Activated CD4-positive, alpha-beta T cell treated with anti-CD3 and anti-CD28 coated beads for 24 hours (primary cell): ENCODE results near the gene MCM7.

Experiments
- DNase-seq, 2 donors: peaks; one replicate each; pipeline ENCODE4 v3.0.0-alpha.2; 2020; ENCODE audit warnings: low read depth in 2 of 2

The MCM7 gene

DNA sequence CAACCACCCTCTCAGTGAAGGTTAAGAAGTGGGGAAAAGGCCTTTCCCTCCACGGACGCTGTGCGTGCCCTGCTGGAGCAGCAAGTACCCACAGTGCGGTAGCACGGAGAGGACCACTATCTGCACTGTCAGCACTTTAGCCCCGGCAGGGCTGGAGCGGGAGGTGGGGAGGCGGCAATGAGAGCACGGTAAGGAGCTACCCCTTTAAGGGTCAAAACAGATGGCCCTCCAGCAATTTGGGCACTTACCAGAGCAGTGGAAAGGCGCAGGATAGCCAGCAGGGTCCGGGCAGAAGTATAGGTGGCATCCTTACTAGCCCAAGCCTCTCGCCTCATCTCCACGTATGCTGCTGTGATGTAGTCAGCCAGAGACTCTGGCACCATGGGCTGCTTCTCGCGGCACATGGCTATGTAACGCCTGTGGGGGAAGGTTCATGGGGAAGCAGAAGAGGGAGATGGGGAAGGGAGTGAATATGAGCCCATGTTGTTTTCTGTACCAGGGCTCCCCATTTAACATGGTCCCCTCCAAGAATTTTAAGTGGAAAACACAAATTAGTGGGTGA is 7.2 kb downstream of the MCM7 start:
- DNase-seq = no peak

DNA sequence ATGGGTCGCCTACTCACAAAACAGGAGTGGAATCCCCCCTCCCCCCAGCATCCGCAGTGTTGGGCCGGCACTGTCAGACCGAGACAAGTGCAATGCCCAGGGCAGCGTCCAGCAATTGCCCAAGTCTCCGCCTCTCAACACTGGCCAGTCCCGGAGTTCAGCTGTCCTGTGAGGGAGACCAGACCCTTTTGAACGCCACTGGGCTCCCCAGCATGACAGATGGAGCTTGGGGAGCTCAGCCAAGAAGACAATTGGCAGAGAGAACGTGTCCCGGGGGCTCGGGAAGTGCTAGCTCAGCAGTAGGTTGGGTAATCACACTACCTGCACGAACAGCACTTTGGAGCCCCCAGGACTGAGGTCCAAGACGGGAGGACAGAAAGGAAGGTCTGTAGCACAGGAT is 7.7 kb downstream of the MCM7 start:
- no peak for DNase-seq

DNA sequence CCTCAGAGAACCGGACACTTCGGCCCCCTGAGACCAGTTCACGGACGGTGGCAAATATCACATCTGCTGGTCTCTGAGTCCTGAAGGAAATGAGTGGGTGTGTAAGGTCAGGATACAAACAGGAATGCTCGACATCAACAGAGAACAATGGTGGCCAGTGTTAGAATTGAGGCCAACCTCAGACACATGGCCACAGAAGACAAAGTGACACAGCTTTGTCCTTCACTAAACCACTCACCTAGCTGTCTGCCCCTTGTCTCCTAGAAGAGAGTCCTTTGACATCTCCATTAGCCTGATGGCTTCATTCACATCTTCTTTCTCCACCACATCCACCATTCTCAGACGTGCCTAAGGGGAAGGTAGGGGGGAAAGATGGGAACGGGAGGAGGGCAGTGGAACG is 8.1 kb downstream of the MCM7 start:
- DNase-seq = no peak

DNA sequence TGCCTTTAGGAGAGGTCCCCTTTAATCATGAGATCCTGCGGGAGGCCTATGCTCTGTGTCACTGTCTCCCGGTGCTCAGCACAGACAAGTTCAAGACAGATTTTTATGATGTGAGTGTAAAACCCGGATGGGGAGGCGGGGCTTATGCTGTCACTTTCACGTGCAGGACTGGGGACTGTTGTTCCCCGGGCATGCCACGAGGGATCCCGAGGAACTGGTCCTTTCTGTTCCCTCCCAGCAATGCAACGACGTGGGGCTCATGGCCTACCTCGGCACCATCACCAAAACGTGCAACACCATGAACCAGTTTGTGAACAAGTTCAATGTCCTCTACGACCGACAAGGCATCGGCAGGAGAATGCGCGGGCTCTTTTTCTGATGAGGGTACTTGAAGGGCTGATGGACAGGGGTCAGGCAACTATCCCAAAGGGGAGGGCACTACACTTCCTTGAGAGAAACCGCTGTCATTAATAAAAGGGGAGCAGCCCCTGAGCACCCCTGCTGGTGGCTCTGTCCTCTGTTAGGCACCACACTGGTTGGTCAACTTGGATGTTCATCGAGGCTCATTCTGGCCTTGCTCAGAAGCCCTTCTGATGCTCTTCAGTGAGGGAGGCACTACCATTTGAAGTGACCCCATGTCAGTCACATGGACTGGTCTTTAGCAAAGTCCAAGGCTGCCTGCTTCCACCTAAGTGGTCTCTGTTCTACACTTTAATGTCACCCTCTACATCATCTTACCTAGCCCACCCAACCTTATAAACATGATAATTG is 9.6 kb downstream of the MCM7 start:
- DNase-seq = no peak

DNA sequence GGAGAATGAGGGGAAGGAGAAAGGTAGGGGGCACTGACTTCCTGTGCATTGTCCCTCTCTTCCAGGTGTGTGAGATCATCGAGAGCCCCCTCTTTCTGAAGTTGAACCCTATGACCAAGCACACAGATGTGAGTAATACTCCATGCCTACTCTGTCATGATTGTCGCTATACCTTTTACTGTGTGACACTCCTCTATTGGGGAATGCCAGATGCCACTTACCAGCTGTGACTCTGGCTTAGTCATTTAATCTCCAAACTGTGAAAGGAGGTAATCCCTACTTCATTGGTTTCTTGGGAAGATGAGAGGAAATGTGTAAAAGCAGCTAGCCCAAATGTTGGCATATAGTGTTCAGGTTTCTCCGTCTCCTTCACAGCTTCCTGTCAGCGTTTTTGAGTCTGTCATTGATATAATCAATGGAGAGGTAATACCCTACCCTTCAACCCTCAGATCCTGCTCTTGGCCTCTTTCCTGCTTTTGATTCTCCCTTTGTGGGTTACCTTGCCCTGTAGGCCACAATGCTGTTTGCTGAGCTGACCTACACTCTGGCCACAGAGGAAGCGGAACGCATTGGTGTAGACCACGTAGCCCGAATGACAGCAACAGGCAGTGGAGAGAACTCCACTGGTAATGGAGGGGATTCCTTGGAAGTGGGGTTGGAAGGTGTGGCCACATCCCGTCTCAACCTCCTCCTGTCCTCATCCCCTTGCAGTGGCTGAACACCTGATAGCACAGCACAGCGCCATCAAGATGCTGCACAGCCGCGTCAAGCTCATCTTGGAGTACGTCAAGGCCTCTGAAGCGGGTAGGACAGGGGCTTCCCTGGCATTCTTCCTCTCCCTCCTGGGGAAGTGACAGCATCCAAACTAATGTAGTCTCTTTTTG is 10.4 kb downstream of the MCM7 start:
- DNase-seq = no peak

DNA sequence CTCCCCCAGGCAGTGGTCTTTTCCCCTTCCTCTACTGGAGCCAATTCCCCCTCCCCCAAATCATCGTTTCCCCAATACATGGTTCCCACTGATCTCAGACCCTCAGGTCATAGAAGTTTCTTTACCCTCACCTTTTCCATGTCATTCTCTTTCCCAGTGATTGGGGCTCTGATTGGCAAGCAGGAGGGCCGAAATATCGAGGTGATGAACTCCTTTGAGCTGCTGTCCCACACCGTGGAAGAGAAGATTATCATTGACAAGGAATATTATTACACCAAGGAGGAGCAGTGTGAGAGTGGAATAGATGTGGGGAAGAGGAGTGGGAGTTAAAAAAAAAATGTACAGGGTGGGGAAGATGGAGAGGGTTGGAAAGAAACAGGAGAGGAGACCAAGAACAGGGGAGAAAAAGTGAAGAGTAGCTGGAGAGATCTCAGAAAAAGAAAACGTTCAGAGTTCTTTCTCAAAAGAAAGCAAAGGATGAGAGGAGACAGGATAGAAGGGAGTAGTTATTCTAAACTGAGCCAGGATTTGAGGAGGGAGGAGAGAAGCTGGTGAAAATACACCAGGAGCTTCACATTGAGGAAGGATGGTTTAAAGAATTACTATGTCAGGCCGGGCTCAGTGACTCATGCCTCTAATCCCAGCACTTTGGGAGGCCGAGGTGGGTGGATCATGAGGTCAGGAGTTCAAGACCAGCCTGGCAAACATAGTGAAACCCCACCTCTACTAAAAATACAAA is 11.6 kb downstream of the MCM7 start:
- no peak for DNase-seq

DNA sequence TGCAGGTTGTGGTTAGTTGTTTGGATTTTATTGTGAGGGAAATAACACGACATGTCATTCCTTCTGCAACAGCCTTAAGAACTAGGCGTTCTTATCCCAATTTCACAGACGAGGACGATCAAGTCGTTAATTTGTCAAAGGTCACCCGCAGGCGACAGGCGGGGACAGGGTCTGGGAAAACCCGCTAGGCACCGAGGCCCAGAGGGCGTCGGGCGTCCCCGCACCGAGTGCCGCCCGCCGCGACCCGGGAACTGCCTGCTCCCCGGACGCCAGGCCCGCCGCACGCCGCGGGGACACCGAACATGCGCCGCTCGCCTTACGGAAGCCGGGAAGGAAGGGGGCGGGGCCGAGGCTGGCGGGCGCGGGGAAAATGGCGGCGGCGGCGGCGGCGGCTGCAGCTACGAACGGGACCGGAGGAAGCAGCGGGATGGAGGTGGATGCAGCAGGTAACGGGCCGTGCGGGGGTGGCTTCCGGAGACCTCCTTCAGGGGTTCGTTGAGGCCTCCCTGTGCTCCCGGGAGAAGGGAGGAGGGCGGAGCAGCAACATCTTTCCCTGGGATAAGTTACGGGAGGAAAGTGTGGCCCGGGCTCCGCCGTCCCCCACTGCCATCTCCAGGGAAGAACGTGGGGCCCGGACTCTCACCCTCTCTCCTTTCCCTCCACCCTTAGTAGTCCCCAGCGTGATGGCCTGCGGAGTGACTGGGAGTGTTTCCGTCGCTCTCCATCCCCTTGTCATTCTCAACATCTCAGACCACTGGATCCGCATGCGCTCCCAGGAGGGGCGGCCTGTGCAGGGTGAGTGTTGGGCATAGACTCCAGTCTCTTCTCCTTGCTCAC is 12.4 kb downstream of the MCM7 start, which contains the start of gene COPS6:
Gene COPS6, plus strand, starts transcription at position 349 of the 837 bp plus-strand sequence. Its CDS starts 22 bp downstream, at position 371.
- DNase-seq = peak; percentile 84 to 86

DNA sequence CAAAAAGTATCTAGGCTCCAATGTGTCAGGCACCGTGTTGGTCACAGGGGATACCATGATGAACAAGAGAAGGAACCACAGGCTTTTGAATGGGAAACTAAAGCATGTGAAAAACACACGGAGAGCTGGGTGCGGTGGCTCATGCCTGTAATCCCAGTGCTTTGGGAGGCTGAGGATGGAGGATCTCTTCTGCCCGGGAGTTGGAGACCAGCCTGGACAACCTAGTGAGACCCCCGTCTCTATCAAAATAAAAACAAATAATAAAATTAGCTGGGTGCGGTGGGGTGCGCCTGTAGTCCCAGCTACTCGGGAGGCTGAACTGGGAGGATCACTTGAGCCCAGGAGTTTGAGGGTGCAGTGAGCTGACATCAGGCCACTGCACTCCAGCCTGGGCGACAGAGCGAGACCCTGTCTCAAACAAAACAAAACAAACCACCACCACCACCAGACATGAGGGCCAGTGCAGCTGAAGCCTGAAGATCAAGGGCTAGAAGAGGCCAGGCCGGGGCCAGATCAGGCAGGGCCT is 13.0 kb downstream of the MCM7 start:
- DNase-seq = no peak

DNA sequence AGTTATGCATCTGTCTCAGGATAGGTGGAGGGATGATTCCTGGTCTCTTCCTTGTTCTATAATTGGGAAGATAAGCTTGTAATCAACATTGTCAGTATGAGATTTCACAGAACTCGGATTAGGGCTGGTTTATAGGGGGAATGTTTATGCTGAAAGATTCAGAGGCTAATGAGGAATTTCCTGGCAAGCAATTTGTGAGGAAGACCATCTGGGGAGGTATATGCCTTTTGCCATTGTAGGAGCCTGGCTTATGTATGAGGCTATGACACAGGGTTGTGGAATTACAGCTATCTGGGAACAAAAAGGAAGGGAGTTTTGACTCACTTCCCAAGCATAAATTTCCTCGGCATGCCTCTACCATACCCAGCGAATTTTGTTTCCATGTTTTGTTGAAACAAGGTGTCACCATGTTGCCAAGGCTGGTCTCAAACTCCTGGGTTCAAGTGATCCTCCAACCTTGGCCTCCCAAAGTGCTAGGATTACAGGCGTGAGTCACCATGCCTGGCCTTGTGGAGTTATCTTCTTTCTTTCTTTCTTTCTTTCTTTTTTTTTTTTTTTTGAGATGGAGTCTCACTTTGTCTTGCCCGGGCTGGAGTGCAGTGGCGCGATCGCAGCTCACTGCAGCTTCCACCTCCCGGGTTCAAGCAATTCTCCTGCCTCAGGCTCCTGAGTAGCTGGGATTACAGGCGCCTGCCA is 14.0 kb downstream of the MCM7 start:
- DNase-seq = no peak

DNA sequence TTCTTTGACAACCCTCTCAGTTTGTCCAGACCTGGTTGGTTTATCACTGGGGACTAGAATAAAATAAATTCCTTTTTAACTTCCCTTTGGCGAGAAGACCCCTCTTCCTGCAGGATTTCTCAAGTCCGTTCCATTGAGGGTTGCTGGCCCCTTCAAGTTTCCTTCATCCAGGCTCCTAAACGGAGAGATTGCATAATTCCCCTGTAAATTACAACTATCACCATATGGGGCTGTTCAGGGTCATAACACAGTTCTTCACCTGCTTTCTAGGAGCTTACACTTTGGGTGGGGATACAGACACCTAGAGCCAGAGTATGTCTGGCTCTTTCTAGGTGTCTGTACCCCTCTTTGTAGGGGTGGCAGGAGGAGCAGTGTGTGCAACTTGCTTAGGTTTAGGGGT is 15.7 kb downstream of the MCM7 start:
- DNase-seq = no peak

DNA sequence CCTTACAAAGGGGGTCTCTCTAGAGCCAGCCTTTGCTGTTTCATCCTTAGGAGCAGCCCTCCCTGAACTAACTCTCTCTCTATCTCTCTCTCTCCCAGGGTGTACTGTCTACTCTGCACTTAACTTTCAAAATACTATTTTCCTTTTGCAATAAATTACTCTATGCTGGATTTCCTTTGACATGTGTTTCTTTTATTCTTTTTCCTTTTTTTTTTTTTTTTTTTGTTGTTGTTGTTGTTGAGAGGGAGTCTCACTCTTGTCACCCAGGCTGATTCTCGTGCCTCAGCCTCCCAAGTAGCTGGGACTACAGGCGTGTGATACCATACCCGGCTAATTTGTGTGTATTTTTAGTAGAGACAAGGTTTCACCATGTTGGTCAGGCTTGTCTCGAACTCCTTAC is 18.2 kb downstream of the MCM7 start:
- no peak for DNase-seq

DNA sequence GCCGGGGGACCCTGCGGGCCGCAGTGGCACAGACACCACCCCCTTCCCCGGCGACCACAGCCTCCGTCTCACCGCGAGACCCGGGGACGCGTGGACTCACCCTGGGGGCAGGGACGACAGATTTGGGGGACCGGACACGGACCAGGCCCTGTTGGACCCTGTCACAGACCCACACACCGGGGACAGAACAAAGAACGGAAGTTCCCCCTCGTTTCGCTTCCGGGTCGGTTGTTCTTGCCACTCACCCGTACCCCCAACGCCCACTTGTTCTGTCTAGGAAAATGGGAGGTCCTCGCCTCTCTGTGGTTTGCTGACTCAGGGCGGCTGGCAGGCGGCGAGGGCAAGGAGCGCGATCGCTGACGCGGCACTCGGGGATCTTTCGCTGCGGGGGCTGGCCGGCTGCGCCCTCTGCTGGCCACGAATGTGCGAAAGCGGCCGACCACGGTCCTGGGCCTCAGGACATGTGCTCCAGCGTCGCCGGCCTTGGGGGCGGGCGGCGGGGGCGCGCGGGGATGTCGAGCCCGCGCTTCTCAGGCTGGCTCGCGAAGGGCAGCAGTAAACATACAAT is 19.6 kb downstream of the MCM7 start, which contains the start of gene ZNF3:
Gene ZNF3, minus strand, starts transcription at position 189 of the 568 bp plus-strand sequence. CDS start 4,366 bp downstream, outside the sequence.
- peak; percentile 96 to 97 for DNase-seq

DNA sequence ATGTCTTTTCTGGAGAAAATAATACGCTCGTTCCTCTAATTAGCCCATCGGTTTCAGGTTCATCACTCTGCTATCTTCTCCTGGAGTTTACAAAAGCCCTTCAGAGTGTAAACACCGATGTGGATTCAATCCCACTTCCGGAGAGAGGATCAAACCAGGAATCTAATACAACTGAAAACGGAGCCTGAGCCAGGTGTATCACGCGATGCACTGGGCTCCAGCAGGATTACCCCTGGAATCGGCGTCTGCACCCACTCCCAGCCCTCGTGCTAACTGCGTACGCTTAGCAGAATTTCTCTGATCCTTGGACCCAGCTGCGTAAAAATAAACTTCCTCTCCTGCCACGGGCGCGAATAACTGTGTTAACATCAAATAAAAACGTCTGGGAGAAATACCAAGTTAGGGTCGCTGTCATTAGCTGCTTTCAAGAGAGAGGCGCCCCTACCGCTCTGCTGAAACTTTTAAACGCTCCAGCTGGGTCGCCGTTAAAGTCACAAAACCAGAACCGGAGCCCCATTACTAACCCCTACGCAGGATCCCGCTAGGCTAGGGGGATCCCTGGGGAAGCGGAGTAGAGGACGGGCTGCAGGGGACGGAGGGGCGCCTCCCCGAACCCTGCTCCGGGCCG is 20.2 kb downstream of the MCM7 start:
- no peak for DNase-seq

DNA sequence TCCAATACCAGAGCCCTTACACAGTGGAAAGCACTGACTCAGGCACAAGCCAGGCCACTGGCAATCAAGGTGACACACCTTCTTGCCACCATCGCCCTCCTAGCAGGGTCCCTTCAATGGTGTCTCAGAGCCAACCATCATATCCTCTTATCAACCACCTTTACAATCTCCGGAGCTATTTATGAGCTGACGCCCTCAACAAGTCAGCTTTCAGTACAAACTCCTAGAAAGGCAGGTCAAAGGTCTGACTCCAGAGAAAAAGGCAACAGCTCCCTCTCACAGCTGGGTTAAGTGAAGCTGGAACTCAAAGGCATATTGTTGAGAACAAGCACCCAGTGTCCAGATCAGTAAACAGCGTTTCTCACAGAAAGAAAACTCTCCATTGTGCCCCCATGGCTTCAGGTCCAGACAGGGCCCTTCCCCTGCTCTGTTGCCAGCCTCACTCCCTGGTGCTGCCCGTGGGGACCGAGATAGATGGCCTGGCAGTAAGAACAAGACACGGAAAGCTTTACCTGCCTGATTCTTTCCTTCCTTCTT is 22.1 kb downstream of the MCM7 start:
- no peak for DNase-seq

DNA sequence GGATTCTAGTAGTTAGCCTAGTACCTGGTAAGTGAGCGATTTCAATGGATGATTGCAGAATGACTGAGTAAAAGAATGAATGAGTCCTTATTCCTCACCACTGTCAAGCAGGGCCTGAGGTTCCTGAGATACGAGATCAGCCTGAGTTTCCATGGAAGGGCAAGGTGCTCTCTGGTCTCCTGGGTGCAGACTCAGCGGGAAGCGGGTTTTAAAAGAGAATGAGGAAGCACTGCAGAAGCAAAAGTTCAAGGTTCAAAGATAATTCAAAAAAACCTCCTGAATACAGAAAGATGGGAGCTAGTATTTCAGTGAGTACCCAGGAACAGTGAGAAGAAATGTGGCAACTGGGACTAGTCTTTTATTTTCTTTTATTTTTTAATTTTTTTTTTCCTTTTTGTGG is 24.0 kb downstream of the MCM7 start:
- DNase-seq = no peak

DNA sequence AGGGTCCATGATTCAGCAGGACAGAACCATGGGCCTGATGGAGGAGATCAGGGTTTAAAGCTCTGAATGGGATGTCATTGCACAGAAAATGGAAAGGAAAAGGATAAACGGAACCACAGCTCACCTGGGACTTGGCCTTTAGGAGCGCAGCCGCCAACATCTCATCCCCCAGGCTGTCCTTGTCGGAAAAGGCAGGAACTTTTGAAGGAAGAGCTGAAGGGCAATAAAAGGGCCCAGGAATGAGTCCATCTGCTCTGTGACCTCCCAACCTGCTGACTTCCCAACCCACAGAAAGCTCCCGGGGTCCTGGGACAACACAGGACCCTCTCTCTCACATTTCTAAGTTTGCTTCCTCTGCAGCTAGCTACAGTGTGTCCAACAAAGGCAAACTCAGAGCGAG is 25.8 kb downstream of the MCM7 start:
- no peak for DNase-seq

DNA sequence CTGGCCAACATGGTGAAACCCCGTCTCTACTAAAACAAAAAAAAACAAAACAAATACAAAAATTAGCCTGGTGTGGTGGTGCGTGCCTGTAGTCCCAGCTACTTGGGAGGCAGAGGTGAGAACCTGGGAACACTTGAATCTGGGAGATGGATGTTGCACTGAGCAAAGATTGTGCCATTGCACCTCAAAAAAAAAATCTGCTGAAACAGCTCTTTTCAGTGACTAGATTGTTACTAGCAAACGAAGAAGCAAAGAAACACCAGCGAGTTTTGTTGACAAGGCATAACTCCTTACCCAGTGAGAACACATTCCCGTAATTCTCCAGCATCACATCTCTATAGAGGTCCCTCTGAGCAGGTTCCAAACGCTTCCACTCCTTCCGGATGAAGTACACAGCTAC is 26.4 kb downstream of the MCM7 start:
- DNase-seq = no peak

DNA sequence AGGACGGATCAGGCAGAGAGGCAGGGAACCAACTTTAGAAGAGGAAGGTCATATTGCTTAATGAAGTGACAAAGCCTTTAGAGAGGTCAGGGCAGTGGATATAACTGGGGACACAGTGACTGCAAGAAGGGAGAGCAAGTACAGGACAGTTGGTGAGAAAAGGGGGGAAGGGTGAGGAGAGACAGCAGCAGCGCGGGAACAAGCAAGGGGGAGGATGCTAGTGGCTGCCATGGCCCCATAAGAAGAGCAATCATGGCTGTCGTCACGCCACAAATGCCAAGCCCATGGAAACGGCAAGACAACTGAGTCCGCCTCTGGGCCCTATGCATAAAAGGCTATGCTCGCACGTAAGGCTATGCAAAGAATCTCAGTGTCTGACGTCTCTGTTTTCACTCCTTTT is 28.7 kb downstream of the MCM7 start:
- DNase-seq = no peak
